Karpas-422 (cell line): ENCODE measurements around the gene MSRB3. TPM values are rescaled to one million over a fixed set of nuclear protein-coding genes. Genes with fewer than 3 reads are reported as not detected.
"Not testable (repeated sequence)": the region's sequence is repeated elsewhere in the genome, so short reads cannot be mapped to it uniquely, and the experiment has no call there.

Experiments used
- DNase-seq: peaks from one replicate; pipeline ENCODE4 v3.0.0-alpha.2; 2015
- H2AFZ ChIP-seq: fragments of 200-600 bp; sonication (generic); 2 replicates; pipeline ENCODE4 v1.6.1; 2014; ENCODE audit warnings: antibody characterized with exemption, low read length, mixed read lengths
- H3K27ac ChIP-seq: fragments of 200-600 bp; sonication (generic); 2 replicates; pipeline ENCODE4 v1.5.1; 2014; ENCODE audit warnings: mild to moderate bottlenecking, low read length, moderate library complexity
- H3K27me3 ChIP-seq: fragments of 200-600 bp; sonication (generic); 2 replicates; pipeline ENCODE4 v1.6.1; 2014; ENCODE audit warnings: low read length, mixed read lengths
- H3K36me3 ChIP-seq: fragments of 200-600 bp; sonication (generic); 2 replicates; pipeline ENCODE4 v1.6.1; 2014; ENCODE audit warnings: low read length, mixed read lengths; ENCODE audit not compliant: insufficient read depth
- H3K4me1 ChIP-seq: fragments of 200-600 bp; sonication (generic); 2 replicates; pipeline ENCODE4 v1.6.1; 2014; ENCODE audit warnings: mild to moderate bottlenecking, low read length, mixed read lengths
- H3K4me2 ChIP-seq: fragments of 200-600 bp; sonication (generic); 2 replicates; pipeline ENCODE4 v1.6.1; 2014; ENCODE audit warnings: low read length, low read depth, mild to moderate bottlenecking; ENCODE audit not compliant: poor library complexity, severe bottlenecking
- H3K4me3 ChIP-seq: fragments of 200-600 bp; sonication (generic); 2 replicates; pipeline ENCODE4 v1.5.1; 2014; ENCODE audit warnings: mild to moderate bottlenecking, antibody characterized with exemption, low read length, mixed read lengths
- H3K79me2 ChIP-seq: fragments of 200-600 bp; sonication (generic); 2 replicates; pipeline ENCODE4 v1.6.1; 2014; ENCODE audit warnings: mild to moderate bottlenecking, low read length, mixed read lengths
- H3K9ac ChIP-seq: fragments of 200-600 bp; sonication (generic); 2 replicates; pipeline ENCODE4 v1.6.0; 2014; ENCODE audit warnings: low read length
- H3K9me2 ChIP-seq: fragments of 200-600 bp; sonication (generic), shearing (Covaris generic); replicated peaks from 2 replicates; pipeline ENCODE4 v1.6.0; 2014; ENCODE audit warnings: mild to moderate bottlenecking, low read length, moderate library complexity; ENCODE audit not compliant: insufficient read depth
- H3K9me3 ChIP-seq: fragments of 300-700, 200-600 bp; sonication (generic); 2 replicates; pipeline ENCODE4 v1.6.1; 2014; ENCODE audit warnings: low read length, mixed read lengths
- H4K20me1 ChIP-seq: fragments of 200-600 bp; sonication (generic); 2 replicates; pipeline ENCODE4 v1.6.1; 2014; ENCODE audit warnings: mild to moderate bottlenecking, antibody characterized with exemption, low read length, low read depth; ENCODE audit not compliant: insufficient read depth
- total RNA-seq: library from RNA; depleted of rRNA; stranded (reverse); fragments of >200 nt; shearing (Covaris generic); gene quantifications from 2 replicates; pipeline ENCODE4 v1.2.3, GENCODE V29; 2014; ENCODE audit warnings: low replicate concordance

Gene MSRB3
- total RNA-seq, 1 experiment from 2014 or later: not detected

- Histone ChIP-seq H3K4me2 (no peak overlapping the region), H3K27ac (no peak overlapping the region), H3K9me2 (no peaks in the 10 kb centered on the region), H4K20me1 (no peaks in the 10 kb centered on the region), H3K36me3 (no peaks in the 10 kb centered on the region), H3K4me1 (no peaks in the 10 kb centered on the region), H3K9me3 (no peaks in the 10 kb centered on the region), H2AFZ (no peak overlapping the region), H3K4me3 (no peak overlapping the region), H3K27me3 (no peaks in the 10 kb centered on the region), H3K9ac (no peak overlapping the region), H3K79me2 (no peaks in the 10 kb centered on the region)
- no peak for DNase-seq
Measured at GRCh38 chr12:65307169-65307501, 28.7 kb downstream of the MSRB3 start.

GRCh38 chr12:65308006-65308405 is 29.5 kb downstream of the MSRB3 start:
- DNase-seq: no peak
- Histone ChIP-seq H3K4me3 (no peak overlapping the region), H3K79me2 (no peaks in the 10 kb centered on the region), H3K27me3 (no peaks in the 10 kb centered on the region), H3K4me2 (no peak overlapping the region), H4K20me1 (no peaks in the 10 kb centered on the region), H2AFZ (no peak overlapping the region), H3K9me3 (no peaks in the 10 kb centered on the region), H3K9ac (no peak overlapping the region), H3K36me3 (no peaks in the 10 kb centered on the region), H3K9me2 (no peaks in the 10 kb centered on the region), H3K27ac (no peak overlapping the region), H3K4me1 (no peaks in the 10 kb centered on the region)

- Histone ChIP-seq H4K20me1 (no peaks in the 10 kb centered on the region), H3K9me3 (no peaks in the 10 kb centered on the region), H3K79me2 (no peaks in the 10 kb centered on the region), H3K4me2 (no peak overlapping the region), H3K27ac (no peak overlapping the region), H3K36me3 (no peaks in the 10 kb centered on the region), H3K4me1 (no peaks in the 10 kb centered on the region), H3K9me2 (no peaks in the 10 kb centered on the region), H2AFZ (no peak overlapping the region), H3K9ac (no peak overlapping the region), H3K4me3 (no peak overlapping the region), H3K27me3 (no peaks in the 10 kb centered on the region)
- DNase-seq: no peak
Measured at GRCh38 chr12:65308601-65309071, 30.2 kb downstream of the MSRB3 start.

- H3K9me2 ChIP-seq: no peaks in the 10 kb centered on the region
- no peak overlapping the region for H3K9ac ChIP-seq
- no peak overlapping the region for H3K4me3 ChIP-seq
- H2AFZ ChIP-seq: no peak overlapping the region
- no peak overlapping the region for H3K4me2 ChIP-seq
- no peaks in the 10 kb centered on the region for H3K36me3 ChIP-seq
- no peak for DNase-seq
- H4K20me1 ChIP-seq: no peaks in the 10 kb centered on the region
- H3K27me3 ChIP-seq: no peaks in the 10 kb centered on the region
- H3K79me2 ChIP-seq: no peaks in the 10 kb centered on the region
- no peak overlapping the region for H3K27ac ChIP-seq
- no peaks in the 10 kb centered on the region for H3K9me3 ChIP-seq
- H3K4me1 ChIP-seq: no peaks in the 10 kb centered on the region
Measured at GRCh38 chr12:65311260-65311659, 32.8 kb downstream of the MSRB3 start.

GRCh38 chr12:65313719-65314317 is 35.3 kb downstream of the MSRB3 start:
- Histone ChIP-seq H3K27ac (no peak overlapping the region), H3K79me2 (no peaks in the 10 kb centered on the region), H3K4me1 (no peaks in the 10 kb centered on the region), H2AFZ (no peak overlapping the region), H3K9me3 (no peaks in the 10 kb centered on the region), H3K9ac (no peak overlapping the region), H3K36me3 (no peaks in the 10 kb centered on the region), H3K9me2 (no peaks in the 10 kb centered on the region), H4K20me1 (no peaks in the 10 kb centered on the region), H3K4me3 (no peak overlapping the region), H3K4me2 (no peak overlapping the region), H3K27me3 (no peaks in the 10 kb centered on the region)
- DNase-seq: peak; percentile 55

- H3K36me3 ChIP-seq, H3K27ac ChIP-seq, H3K4me3 ChIP-seq: not testable (repeated sequence)
Measured at GRCh38 chr12:65315238-65315637, 36.8 kb downstream of the MSRB3 start.

GRCh38 chr12:65318186-65318685 is 39.8 kb downstream of the MSRB3 start:
- Histone ChIP-seq H3K4me1 (no peaks in the 10 kb centered on the region), H2AFZ (no peak overlapping the region), H3K4me3 (no peak overlapping the region), H3K4me2 (no peak overlapping the region), H3K9ac (no peak overlapping the region), H4K20me1 (no peaks in the 10 kb centered on the region), H3K9me3 (no peaks in the 10 kb centered on the region), H3K36me3 (no peaks in the 10 kb centered on the region), H3K9me2 (no peaks in the 10 kb centered on the region), H3K27me3 (no peaks in the 10 kb centered on the region), H3K79me2 (no peaks in the 10 kb centered on the region), H3K27ac (no peak overlapping the region)
- DNase-seq: peak; percentile 28

More at GRCh38 chr12:65315238-65315637, 36.8 kb downstream of the MSRB3 start:
- not testable (repeated sequence) for DNase-seq, H3K4me2 ChIP-seq, H3K9ac ChIP-seq, H3K9me2 ChIP-seq, H4K20me1 ChIP-seq, H3K4me1 ChIP-seq, H3K79me2 ChIP-seq, H3K9me3 ChIP-seq, H3K27me3 ChIP-seq, H2AFZ ChIP-seq

GRCh38 chr12:65319688-65320200 is 41.3 kb downstream of the MSRB3 start:
- no peaks in the 10 kb centered on the region for H3K9me3 ChIP-seq
- no peaks in the 10 kb centered on the region for H4K20me1 ChIP-seq
- no peak overlapping the region for H3K4me2 ChIP-seq

More at GRCh38 chr12:65319688-65320200, 41.3 kb downstream of the MSRB3 start:
- H3K4me3 ChIP-seq: no peak overlapping the region
- H3K4me1 ChIP-seq: no peaks in the 10 kb centered on the region
- no peak for DNase-seq
- H3K36me3 ChIP-seq: no peaks in the 10 kb centered on the region
- H3K9me2 ChIP-seq: no peaks in the 10 kb centered on the region
- H3K27ac ChIP-seq: no peak overlapping the region
- no peak overlapping the region for H3K9ac ChIP-seq
- H3K27me3 ChIP-seq: no peaks in the 10 kb centered on the region
- H3K79me2 ChIP-seq: no peaks in the 10 kb centered on the region
- H2AFZ ChIP-seq: no peak overlapping the region
